GM19035 (cell line): ENCODE data around the gene MTA1.
A peak's percentile ranks its signal among the peaks of the same experiment; 100 is the strongest.

ENCODE experiments used
- ATAC-seq: cut with Tn5 transposase; IDR thresholded peaks from one replicate; pipeline ENCODE4 v1.9.1; 2021; ENCODE audit not compliant: unreplicated experiment

Gene MTA1

GRCh38 chr14:105485739-105486162 lies 66.1 kb downstream of the MTA1 start:
- no peak for ATAC-seq

- ATAC-seq = no peak
Observed at GRCh38 chr14:105486163-105486973, 66.7 kb downstream of the MTA1 start, which contains the start of gene CRIP1. CRIP1 (plus strand) TSS chr14:105486886; CDS start chr14:105487260, 374 bp downstream.

- no peak for ATAC-seq
Observed at GRCh38 chr14:105486974-105487448, 67.4 kb downstream of the MTA1 start.

- ATAC-seq = no peak
Observed at GRCh38 chr14:105487449-105487985, 67.9 kb downstream of the MTA1 start.

GRCh38 chr14:105487986-105488777 lies 68.6 kb downstream of the MTA1 start:
- ATAC-seq = no peak

- no peak for ATAC-seq
Observed at GRCh38 chr14:105488781-105489541, 69.3 kb downstream of the MTA1 start.

GRCh38 chr14:105489542-105490266 lies 70.1 kb downstream of the MTA1 start:
- no peak for ATAC-seq

- peak; percentile 1 for ATAC-seq
Observed at GRCh38 chr14:105490267-105490571, 70.6 kb downstream of the MTA1 start.

- ATAC-seq = peak; percentile 66
Observed at GRCh38 chr14:105490572-105491365, 71.1 kb downstream of the MTA1 start, which contains the start of gene TEDC1. TEDC1 (plus strand) TSS chr14:105491246; CDS start chr14:105491376, 130 bp downstream.

- ATAC-seq = peak; percentile 8
Observed at GRCh38 chr14:105491366-105491973, 71.8 kb downstream of the MTA1 start.

GRCh38 chr14:105492031-105492970 lies 72.7 kb downstream of the MTA1 start:
- no peak for ATAC-seq

GRCh38 chr14:105492971-105493871 lies 73.6 kb downstream of the MTA1 start:
- ATAC-seq = no peak

GRCh38 chr14:105493921-105494605 lies 74.4 kb downstream of the MTA1 start:
- ATAC-seq = no peak

GRCh38 chr14:105494606-105494929 lies 74.9 kb downstream of the MTA1 start:
- no peak for ATAC-seq

- ATAC-seq = no peak
Observed at GRCh38 chr14:105495101-105495989, 75.7 kb downstream of the MTA1 start.
